ENCODE measurements around the gene TP53I13. TPM values are rescaled to one million over a fixed set of nuclear protein-coding genes. Genes with fewer than 3 reads are reported as not detected.
A peak's percentile ranks its signal among the peaks of the same experiment; 100 is the strongest.

TP53I13 gene
- total RNA-seq, 1 experiment from 2014 or later = 123 TPM

DNA sequence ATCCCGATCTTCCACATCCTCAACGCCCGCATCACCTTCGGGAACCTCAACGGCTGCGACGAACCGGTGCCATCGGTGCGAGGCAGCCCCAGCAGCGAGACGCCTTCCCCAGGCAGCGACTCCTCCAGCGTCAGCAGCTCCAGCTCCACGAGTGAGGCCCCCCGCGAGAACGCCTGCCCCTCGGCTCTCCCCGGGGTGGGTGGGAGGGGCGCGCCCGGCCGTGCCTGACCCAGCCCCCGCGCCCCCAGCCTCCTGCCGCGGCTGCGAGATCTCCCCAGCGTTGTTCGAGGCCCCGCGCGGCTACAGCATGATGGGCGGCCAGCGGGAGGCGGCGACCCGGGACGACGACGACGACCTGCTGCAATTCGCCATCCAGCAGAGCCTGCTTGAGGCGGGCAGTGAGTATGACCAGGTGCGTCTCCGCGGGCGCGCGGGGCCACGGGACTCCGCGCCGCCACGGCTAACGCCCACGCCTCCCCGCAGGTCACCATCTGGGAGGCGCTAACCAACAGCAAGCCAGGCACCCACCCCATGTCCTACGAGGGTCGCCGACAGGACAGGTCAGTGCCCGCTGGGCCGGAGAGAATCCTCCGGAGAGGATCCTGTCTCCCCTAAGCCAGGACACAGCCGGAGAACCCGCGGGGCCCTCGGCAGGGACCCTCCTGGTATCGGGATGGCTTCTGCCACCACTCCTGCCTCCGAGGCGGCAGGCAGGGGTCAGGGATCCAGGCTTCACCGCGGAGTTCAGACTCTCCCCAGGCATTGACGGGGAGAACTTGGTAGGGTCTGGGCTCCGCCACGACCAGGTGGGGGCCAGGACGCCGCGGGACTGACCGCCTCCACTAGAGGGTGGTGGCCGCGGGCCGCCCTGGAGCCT is 44.1 kb downstream of the TP53I13 start:
- H3K27ac ChIP-seq (ENCODE audit: low read length) = no peak overlapping the region
- H3K27me3 ChIP-seq (ENCODE audit: control insufficient read depth, insufficient read depth, low read length) = no peaks in the 10 kb centered on the region
- no peak overlapping the region for H3K4me3 ChIP-seq (ENCODE audit: low read depth in 2 of 2, low read length in 2 of 2)
- BruUV-seq (replicated peaks) = no TSS peak
- no peak for TF ChIP-seq SIN3A (IDR thresholded peaks at IDR 0.05; ENCODE audit: borderline replicate concordance, insufficient read depth, low read depth, low read length)
- no peak for TF ChIP-seq REST (IDR thresholded peaks at IDR 0.05; ENCODE audit: insufficient read depth in 1 of 2, low read depth in 2 of 2, low read length in 1 of 2)
- TF ChIP-seq POLR2AphosphoS5 (IDR thresholded peaks at IDR 0.05; ENCODE audit: low read depth, low read length) = no peak
- no peak for TF ChIP-seq TCF7L2 (IDR thresholded peaks at IDR 0.05; ENCODE audit: low read depth, low read length)
- TF ChIP-seq, protein P1, sequence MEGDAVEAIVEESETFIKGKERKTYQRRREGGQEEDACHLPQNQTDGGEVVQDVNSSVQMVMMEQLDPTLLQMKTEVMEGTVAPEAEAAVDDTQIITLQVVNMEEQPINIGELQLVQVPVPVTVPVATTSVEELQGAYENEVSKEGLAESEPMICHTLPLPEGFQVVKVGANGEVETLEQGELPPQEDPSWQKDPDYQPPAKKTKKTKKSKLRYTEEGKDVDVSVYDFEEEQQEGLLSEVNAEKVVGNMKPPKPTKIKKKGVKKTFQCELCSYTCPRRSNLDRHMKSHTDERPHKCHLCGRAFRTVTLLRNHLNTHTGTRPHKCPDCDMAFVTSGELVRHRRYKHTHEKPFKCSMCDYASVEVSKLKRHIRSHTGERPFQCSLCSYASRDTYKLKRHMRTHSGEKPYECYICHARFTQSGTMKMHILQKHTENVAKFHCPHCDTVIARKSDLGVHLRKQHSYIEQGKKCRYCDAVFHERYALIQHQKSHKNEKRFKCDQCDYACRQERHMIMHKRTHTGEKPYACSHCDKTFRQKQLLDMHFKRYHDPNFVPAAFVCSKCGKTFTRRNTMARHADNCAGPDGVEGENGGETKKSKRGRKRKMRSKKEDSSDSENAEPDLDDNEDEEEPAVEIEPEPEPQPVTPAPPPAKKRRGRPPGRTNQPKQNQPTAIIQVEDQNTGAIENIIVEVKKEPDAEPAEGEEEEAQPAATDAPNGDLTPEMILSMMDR (IDR thresholded peaks at IDR 0.05) = no peak
- DNase-seq (ENCODE audit: low read depth, low spot score) (no peak), ATAC-seq (no peak)
- POLR2A ChIA-PET = interaction anchor here (0.6 kb wide), 1 partner anchor 1462 kb away, joined by 4 read pairs; no protein-coding TSS in a partner anchor
- no peaks in the 10 kb centered on the region for H3K9me3 ChIP-seq (ENCODE audit: control insufficient read depth, insufficient read depth, low read depth, low read length)
- intact Hi-C loops (cut with micrococcal nuclease; ENCODE audit: unreplicated experiment) = no loop called here
- H3K36me3 ChIP-seq (ENCODE audit: control insufficient read depth, insufficient read depth, low read length) = no peaks in the 10 kb centered on the region
- CTCF ChIA-PET = interaction anchor here (0.6 kb wide), 1 partner anchor 129 kb away, joined by 6 read pairs; no protein-coding TSS in a partner anchor
- H3K4me1 ChIP-seq (ENCODE audit: control insufficient read depth, insufficient read depth, low read length) = peaks cover 27% of the 10 kb centered on the region
- in situ Hi-C loops (cut with HindIII; ENCODE audit: low pct_unique_long_range_greater_than_20kb, low sequenced_read_pairs) = no loop called here

DNA sequence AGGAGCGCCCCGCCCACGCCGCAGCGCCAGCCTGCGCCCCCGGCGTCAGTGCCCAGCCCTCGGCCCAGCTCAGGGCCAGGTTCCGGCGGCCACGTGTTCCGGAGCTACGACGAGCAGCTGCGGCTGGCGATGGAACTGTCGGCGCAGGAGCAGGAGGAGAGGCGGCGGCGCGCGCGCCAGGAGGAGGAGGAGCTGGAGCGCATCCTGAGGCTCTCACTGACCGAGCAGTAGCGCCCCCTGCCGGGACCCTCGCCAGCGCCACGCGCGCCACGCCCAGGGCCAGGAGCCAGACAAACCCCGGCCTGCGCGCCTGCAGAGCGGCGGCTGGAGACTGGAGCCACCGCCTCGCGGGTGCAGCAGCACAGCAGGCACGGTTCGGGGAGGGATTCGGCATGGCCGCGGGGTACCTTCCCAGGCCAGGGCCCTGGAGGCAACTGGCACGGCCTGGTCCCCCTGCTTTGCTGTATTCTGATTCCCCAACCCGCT is 44.9 kb downstream of the TP53I13 start:
- no peak overlapping the region for H3K4me3 ChIP-seq (ENCODE audit: low read depth in 2 of 2, low read length in 2 of 2)
- TF ChIP-seq, protein P1 (IDR thresholded peaks at IDR 0.05) = peak; percentile 5; the same call in 1 of the 2 replicates
- TF ChIP-seq SIN3A (IDR thresholded peaks at IDR 0.05; ENCODE audit: borderline replicate concordance, insufficient read depth, low read depth, low read length) = no peak
- intact Hi-C loops (cut with micrococcal nuclease; ENCODE audit: unreplicated experiment) = no loop called here
- no peaks in the 10 kb centered on the region for H3K9me3 ChIP-seq (ENCODE audit: control insufficient read depth, insufficient read depth, low read depth, low read length)
- in situ Hi-C loops (cut with HindIII; ENCODE audit: low pct_unique_long_range_greater_than_20kb, low sequenced_read_pairs) = no loop called here
- POLR2A ChIA-PET = interaction anchor here (0.6 kb wide), 1 partner anchor 1463 kb away, joined by 4 read pairs; no protein-coding TSS in a partner anchor
- no peak for DNase-seq (ENCODE audit: low read depth, low spot score)
- H3K27me3 ChIP-seq (ENCODE audit: control insufficient read depth, insufficient read depth, low read length) = no peaks in the 10 kb centered on the region
- no peak for ATAC-seq
- H3K27ac ChIP-seq (ENCODE audit: low read length) = no peak overlapping the region
- H3K4me1 ChIP-seq (ENCODE audit: control insufficient read depth, insufficient read depth, low read length) = peaks cover 35% of the 10 kb centered on the region
- no TSS peak for BruUV-seq (replicated peaks)
- CTCF ChIA-PET = interaction anchor here (0.6 to 0.7 kb wide), 2 partner anchors 129 to 480 kb away, joined by 6 read pairs; no protein-coding TSS in a partner anchor
- H3K36me3 ChIP-seq (ENCODE audit: control insufficient read depth, insufficient read depth, low read length) = no peaks in the 10 kb centered on the region

All from Panc1 (cell line).